Tibial nerve (tissue), 4 donors: ENCODE measurements around the gene DNAJB1.

Experiments
- CTCF ChIP-seq, 5 experiments: fragments of 200-600 bp in 3 of 5; fragments of 450-650 bp in 2 of 5; sonication (generic) in 3 of 5; IDR thresholded peaks; one replicate each; pipeline ENCODE4 v1.5.1; 2016 to 2019; ENCODE audit warnings: antibody characterized with exemption in 5 of 5, mild to moderate bottlenecking in 3 of 5, moderate library complexity in 2 of 5
- EP300 ChIP-seq, 2 donors: sonication (generic); formaldehyde crosslinking; IDR thresholded peaks; one replicate each; pipeline ENCODE4 v1.6.1; 2017; ENCODE audit warnings: antibody characterized with exemption in 2 of 2, mild to moderate bottlenecking in 1 of 2
- POLR2A ChIP-seq, 2 donors: fragments of 450-650 bp; IDR thresholded peaks; one replicate each; pipeline ENCODE4 v1.6.1; 2017; ENCODE audit warnings: antibody characterized with exemption in 2 of 2, mild to moderate bottlenecking in 2 of 2, moderate library complexity in 2 of 2

GRCh38 chr19:14565298-14565679 is 47.1 kb upstream of the DNAJB1 start:
- TF ChIP-seq CTCF (IDR thresholded peaks at IDR 0.05): no peak
- no peak for TF ChIP-seq EP300 (IDR thresholded peaks at IDR 0.05)
- TF ChIP-seq POLR2A (IDR thresholded peaks at IDR 0.05): no peak
